Measurements from ENCODE around the gene MYO1E. TPM values are rescaled to one million over a fixed set of nuclear protein-coding genes. Genes with fewer than 3 reads are reported as not detected.

The MYO1E gene
- total RNA-seq, 1 donor from 2014 or later = 190 TPM

- Histone ChIP-seq H3K27me3 (ENCODE audit: control insufficient read depth, insufficient read depth, low read length) (no peaks in the 10 kb centered on the region), H3K36me3 (ENCODE audit: control insufficient read depth, insufficient read depth, low read length) (no peaks in the 10 kb centered on the region), H3K4me3 (ENCODE audit: low read depth, low read length) (no peak overlapping the region)
- no peak for TF ChIP-seq CTCF (IDR thresholded peaks at IDR 0.05; ENCODE audit: insufficient read depth, low read length, poor library complexity, severe bottlenecking)
- DNase-seq (ENCODE audit: low read depth) = no peak
These were observed 256.5 kb downstream of the MYO1E start for GRCh38 chr15:59116141-59116540.

- Histone ChIP-seq H3K4me3 (ENCODE audit: low read depth, low read length) (no peak overlapping the region), H3K27me3 (ENCODE audit: control insufficient read depth, insufficient read depth, low read length) (no peaks in the 10 kb centered on the region), H3K36me3 (ENCODE audit: control insufficient read depth, insufficient read depth, low read length) (no peaks in the 10 kb centered on the region)
- TF ChIP-seq CTCF (IDR thresholded peaks at IDR 0.05; ENCODE audit: insufficient read depth, low read length, poor library complexity, severe bottlenecking) = no peak
- no peak for DNase-seq (ENCODE audit: low read depth)
These were observed 257.6 kb downstream of the MYO1E start for GRCh38 chr15:59115047-59115446.

- no peak for TF ChIP-seq CTCF (IDR thresholded peaks at IDR 0.05; ENCODE audit: insufficient read depth, low read length, poor library complexity, severe bottlenecking)
- H3K27me3 ChIP-seq (ENCODE audit: control insufficient read depth, insufficient read depth, low read length) = no peaks in the 10 kb centered on the region
- no peak for DNase-seq (ENCODE audit: low read depth)
- H3K4me3 ChIP-seq (ENCODE audit: low read depth, low read length) = no peak overlapping the region
- H3K36me3 ChIP-seq (ENCODE audit: control insufficient read depth, insufficient read depth, low read length) = no peaks in the 10 kb centered on the region
These were observed 261.4 kb downstream of the MYO1E start for GRCh38 chr15:59111251-59111650.

- no peaks in the 10 kb centered on the region for H3K36me3 ChIP-seq (ENCODE audit: control insufficient read depth, insufficient read depth, low read length)
- no peak for DNase-seq (ENCODE audit: low read depth)
- peak overlapping the region; percentile 73 for H3K4me3 ChIP-seq (ENCODE audit: low read depth, low read length)
- H3K27me3 ChIP-seq (ENCODE audit: control insufficient read depth, insufficient read depth, low read length) = no peaks in the 10 kb centered on the region
- peak; percentile 45 for TF ChIP-seq CTCF (IDR thresholded peaks at IDR 0.05; ENCODE audit: insufficient read depth, low read length, poor library complexity, severe bottlenecking)
These were observed 266.8 kb downstream of the MYO1E start for GRCh38 chr15:59105854-59106253.

- no peaks in the 10 kb centered on the region for H3K36me3 ChIP-seq (ENCODE audit: control insufficient read depth, insufficient read depth, low read length)
- TF ChIP-seq CTCF (IDR thresholded peaks at IDR 0.05; ENCODE audit: insufficient read depth, low read length, poor library complexity, severe bottlenecking) = no peak
- peak within 1 kb of the TSS; percentile 73 for H3K4me3 ChIP-seq (ENCODE audit: low read depth, low read length)
- no peaks in the 10 kb centered on the region for H3K27me3 ChIP-seq (ENCODE audit: control insufficient read depth, insufficient read depth, low read length)
- DNase-seq (ENCODE audit: low read depth) = peak; percentile 80
These were observed 267.5 kb downstream of the MYO1E start, which contains the start of gene CCNB2 for GRCh38 chr15:59104912-59105732. CCNB2 (plus strand) TSS chr15:59105146; CDS start chr15:59105269, 123 bp downstream.

GRCh38 chr15:59104602-59104911 lies 268.1 kb downstream of the MYO1E start:
- DNase-seq (ENCODE audit: low read depth) = no peak
- no peak for TF ChIP-seq CTCF (IDR thresholded peaks at IDR 0.05; ENCODE audit: insufficient read depth, low read length, poor library complexity, severe bottlenecking)
- H3K36me3 ChIP-seq (ENCODE audit: control insufficient read depth, insufficient read depth, low read length) = no peaks in the 10 kb centered on the region
- no peaks in the 10 kb centered on the region for H3K27me3 ChIP-seq (ENCODE audit: control insufficient read depth, insufficient read depth, low read length)
- peak overlapping the region; percentile 43 for H3K4me3 ChIP-seq (ENCODE audit: low read depth, low read length)
